Measurements from ENCODE around the gene HSFX3. TPM values are rescaled to one million over a fixed set of nuclear protein-coding genes. Genes with fewer than 3 reads are reported as not detected.

The HSFX3 gene
- total and polyA plus RNA-seq, 2 of the 13 experiments (the other 11 are each of a cell fraction or from before 2014, with no cell fraction given) = not detected

DNA sequence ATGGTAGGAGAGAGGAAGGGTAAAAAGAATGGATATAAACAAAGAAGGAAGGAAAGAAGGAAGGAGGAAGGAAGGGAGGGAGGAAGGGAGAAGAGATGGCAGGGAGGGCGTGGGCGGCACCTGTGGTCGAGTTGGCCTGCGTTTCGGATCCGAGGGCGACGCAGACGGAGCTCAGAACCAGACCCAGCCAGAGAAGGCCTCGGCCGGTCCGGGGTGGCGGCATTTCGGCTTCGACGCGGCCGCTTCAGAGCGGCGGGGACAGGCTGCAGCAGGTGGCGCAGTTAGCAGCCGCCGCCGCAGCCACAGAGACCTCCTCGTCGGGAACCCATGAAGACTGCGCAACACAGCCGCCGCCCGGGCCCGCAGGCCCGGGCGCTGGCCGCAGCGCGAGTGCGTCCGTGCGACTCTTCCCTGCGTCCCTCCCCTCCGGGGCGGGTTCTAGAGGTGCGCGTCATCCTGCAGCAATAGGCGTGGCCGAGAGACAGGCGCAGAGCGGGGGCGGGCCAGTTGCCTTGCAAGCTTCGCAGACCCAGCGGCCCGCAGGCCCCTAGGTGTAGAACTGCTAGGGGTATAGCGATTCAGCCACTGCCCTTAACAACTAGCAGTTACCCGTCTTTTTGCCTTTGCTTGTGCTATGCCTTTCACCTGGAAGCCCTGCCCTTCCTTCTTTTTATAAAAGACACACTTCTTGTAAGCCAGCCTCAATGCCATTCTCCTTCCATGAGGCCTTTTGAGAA lies 44.6 kb downstream of the HSFX3 start, which contains the start of gene IDS (continued):
- no peak for TF ChIP-seq NFE2L1 (CRISPR knock-in tag; IDR thresholded peaks at IDR 0.05; ENCODE audit: borderline replicate concordance)
- no peak for TF ChIP-seq ARID2 (CRISPR knock-in tag; IDR thresholded peaks at IDR 0.05; ENCODE audit: borderline replicate concordance)
- TF ChIP-seq KDM5B (CRISPR knock-in tag; IDR thresholded peaks at IDR 0.05; ENCODE audit: borderline replicate concordance) = 0 out of 2 replicates have a peak, but pooled peaks have one; percentile 20
- TF ChIP-seq, protein P1, sequence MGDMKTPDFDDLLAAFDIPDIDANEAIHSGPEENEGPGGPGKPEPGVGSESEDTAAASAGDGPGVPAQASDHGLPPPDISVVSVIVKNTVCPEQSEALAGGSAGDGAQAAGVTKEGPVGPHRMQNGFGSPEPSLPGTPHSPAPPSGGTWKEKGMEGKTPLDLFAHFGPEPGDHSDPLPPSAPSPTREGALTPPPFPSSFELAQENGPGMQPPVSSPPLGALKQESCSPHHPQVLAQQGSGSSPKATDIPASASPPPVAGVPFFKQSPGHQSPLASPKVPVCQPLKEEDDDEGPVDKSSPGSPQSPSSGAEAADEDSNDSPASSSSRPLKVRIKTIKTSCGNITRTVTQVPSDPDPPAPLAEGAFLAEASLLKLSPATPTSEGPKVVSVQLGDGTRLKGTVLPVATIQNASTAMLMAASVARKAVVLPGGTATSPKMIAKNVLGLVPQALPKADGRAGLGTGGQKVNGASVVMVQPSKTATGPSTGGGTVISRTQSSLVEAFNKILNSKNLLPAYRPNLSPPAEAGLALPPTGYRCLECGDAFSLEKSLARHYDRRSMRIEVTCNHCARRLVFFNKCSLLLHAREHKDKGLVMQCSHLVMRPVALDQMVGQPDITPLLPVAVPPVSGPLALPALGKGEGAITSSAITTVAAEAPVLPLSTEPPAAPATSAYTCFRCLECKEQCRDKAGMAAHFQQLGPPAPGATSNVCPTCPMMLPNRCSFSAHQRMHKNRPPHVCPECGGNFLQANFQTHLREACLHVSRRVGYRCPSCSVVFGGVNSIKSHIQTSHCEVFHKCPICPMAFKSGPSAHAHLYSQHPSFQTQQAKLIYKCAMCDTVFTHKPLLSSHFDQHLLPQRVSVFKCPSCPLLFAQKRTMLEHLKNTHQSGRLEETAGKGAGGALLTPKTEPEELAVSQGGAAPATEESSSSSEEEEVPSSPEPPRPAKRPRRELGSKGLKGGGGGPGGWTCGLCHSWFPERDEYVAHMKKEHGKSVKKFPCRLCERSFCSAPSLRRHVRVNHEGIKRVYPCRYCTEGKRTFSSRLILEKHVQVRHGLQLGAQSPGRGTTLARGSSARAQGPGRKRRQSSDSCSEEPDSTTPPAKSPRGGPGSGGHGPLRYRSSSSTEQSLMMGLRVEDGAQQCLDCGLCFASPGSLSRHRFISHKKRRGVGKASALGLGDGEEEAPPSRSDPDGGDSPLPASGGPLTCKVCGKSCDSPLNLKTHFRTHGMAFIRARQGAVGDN (CRISPR knock-in tag; IDR thresholded peaks at IDR 0.05) = peak; percentile 73
- no peak for TF ChIP-seq ZZZ3 (CRISPR knock-in tag; IDR thresholded peaks at IDR 0.05; ENCODE audit: borderline replicate concordance)
- no peak for TF ChIP-seq DMAP1 (CRISPR knock-in tag; IDR thresholded peaks at IDR 0.05)
- peak; percentile 86 for TF ChIP-seq HNRNPLL (IDR thresholded peaks at IDR 0.05; ENCODE audit: low read depth, low read length, poor library complexity, severe bottlenecking)
- TF ChIP-seq ZNF317 (CRISPR knock-in tag; IDR thresholded peaks at IDR 0.05) = no peak
- TF ChIP-seq ZNF460 (CRISPR knock-in tag; IDR thresholded peaks at IDR 0.05; ENCODE audit: borderline replicate concordance) = no peak
- TF ChIP-seq GABPB1 (CRISPR knock-in tag; IDR thresholded peaks at IDR 0.05) = peak; percentile 52; the same call in 1 of the 2 replicates
- TF ChIP-seq ZNF780A (CRISPR knock-in tag; IDR thresholded peaks at IDR 0.05) = no peak
- no peak for TF ChIP-seq AKAP8 (CRISPR knock-in tag; IDR thresholded peaks at IDR 0.05)
- TF ChIP-seq, protein P2, sequence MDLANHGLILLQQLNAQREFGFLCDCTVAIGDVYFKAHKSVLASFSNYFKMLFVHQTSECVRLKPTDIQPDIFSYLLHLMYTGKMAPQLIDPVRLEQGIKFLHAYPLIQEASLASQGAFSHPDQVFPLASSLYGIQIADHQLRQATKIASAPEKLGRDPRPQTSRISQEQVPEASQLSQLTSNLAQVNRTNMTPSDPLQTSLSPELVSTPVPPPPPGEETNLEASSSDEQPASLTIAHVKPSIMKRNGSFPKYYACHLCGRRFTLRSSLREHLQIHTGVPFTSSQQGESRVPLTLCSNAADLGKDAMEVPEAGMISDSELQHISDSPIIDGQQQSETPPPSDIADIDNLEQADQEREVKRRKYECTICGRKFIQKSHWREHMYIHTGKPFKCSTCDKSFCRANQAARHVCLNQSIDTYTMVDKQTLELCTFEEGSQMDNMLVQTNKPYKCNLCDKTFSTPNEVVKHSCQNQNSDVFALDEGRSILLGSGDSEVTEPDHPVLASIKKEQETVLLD (CRISPR knock-in tag; IDR thresholded peaks at IDR 0.05; ENCODE audit: low read depth) = no peak
- no peak for TF ChIP-seq ZFAT (CRISPR knock-in tag; conservative IDR thresholded peaks at IDR 0.05)
- TF ChIP-seq SOX6 (IDR thresholded peaks at IDR 0.05) = no peak
- TF ChIP-seq SOX6 (CRISPR knock-in tag; IDR thresholded peaks at IDR 0.05) = no peak
- no peak for TF ChIP-seq REXO4 (CRISPR knock-in tag; IDR thresholded peaks at IDR 0.05; ENCODE audit: borderline replicate concordance)
- no peak for TF ChIP-seq NRL (CRISPR knock-in tag; IDR thresholded peaks at IDR 0.05; ENCODE audit: borderline replicate concordance)
- TF ChIP-seq PHF8 (CRISPR knock-in tag; IDR thresholded peaks at IDR 0.05) = peak; percentile 58; the same call in 1 of the 2 replicates
- TF ChIP-seq, protein P3, sequence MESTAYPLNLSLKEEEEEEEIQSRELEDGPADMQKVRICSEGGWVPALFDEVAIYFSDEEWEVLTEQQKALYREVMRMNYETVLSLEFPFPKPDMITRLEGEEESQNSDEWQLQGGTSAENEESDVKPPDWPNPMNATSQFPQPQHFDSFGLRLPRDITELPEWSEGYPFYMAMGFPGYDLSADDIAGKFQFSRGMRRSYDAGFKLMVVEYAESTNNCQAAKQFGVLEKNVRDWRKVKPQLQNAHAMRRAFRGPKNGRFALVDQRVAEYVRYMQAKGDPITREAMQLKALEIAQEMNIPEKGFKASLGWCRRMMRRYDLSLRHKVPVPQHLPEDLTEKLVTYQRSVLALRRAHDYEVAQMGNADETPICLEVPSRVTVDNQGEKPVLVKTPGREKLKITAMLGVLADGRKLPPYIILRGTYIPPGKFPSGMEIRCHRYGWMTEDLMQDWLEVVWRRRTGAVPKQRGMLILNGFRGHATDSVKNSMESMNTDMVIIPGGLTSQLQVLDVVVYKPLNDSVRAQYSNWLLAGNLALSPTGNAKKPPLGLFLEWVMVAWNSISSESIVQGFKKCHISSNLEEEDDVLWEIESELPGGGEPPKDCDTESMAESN (CRISPR knock-in tag; conservative IDR thresholded peaks at IDR 0.05) = no peak
- TF ChIP-seq ZFP36L1 (CRISPR knock-in tag; IDR thresholded peaks at IDR 0.05) = no peak
- TF ChIP-seq ZSCAN20 (CRISPR knock-in tag; IDR thresholded peaks at IDR 0.05; ENCODE audit: borderline replicate concordance) = no peak
- TF ChIP-seq KMT2A (CRISPR knock-in tag; IDR thresholded peaks at IDR 0.05) = no peak
